Measurements from ENCODE around the gene SLC6A3.

- TF ChIP-seq, protein P1, sequence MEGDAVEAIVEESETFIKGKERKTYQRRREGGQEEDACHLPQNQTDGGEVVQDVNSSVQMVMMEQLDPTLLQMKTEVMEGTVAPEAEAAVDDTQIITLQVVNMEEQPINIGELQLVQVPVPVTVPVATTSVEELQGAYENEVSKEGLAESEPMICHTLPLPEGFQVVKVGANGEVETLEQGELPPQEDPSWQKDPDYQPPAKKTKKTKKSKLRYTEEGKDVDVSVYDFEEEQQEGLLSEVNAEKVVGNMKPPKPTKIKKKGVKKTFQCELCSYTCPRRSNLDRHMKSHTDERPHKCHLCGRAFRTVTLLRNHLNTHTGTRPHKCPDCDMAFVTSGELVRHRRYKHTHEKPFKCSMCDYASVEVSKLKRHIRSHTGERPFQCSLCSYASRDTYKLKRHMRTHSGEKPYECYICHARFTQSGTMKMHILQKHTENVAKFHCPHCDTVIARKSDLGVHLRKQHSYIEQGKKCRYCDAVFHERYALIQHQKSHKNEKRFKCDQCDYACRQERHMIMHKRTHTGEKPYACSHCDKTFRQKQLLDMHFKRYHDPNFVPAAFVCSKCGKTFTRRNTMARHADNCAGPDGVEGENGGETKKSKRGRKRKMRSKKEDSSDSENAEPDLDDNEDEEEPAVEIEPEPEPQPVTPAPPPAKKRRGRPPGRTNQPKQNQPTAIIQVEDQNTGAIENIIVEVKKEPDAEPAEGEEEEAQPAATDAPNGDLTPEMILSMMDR (IDR thresholded peaks at IDR 0.05; ENCODE audit: insufficient read depth, low read length), result no peak
- TF ChIP-seq REST (IDR thresholded peaks at IDR 0.05; ENCODE audit: insufficient replicate concordance, low read depth), result no peak
- no peak for TF ChIP-seq POLR2AphosphoS5 (IDR thresholded peaks at IDR 0.05; ENCODE audit: low read depth)
Observed at GRCh38 chr5:1394881-1395860, 50.1 kb downstream of the SLC6A3 start.
